CD14-positive monocyte (primary cell): ENCODE data around the gene FAM181A. TPM values are rescaled to one million over a fixed set of nuclear protein-coding genes. Genes with fewer than 3 reads are reported as not detected.
A peak's percentile ranks its signal among the peaks of the same experiment; 100 is the strongest.

ENCODE experiments used
- DNase-seq, 3 donors: peaks; one replicate each; pipeline ENCODE4 v3.0.0-alpha.2; 2011 to 2022
- H2AFZ ChIP-seq: 2 replicates; pipeline ENCODE4 v1.6.0; 2012; ENCODE audit warnings: mild to moderate bottlenecking, low read depth, low read length, inconsistent platforms; ENCODE audit not compliant: insufficient read depth, poor library complexity, severe bottlenecking
- H3K27ac ChIP-seq, 2 donors: 1 replicate in 1 of 2; 2 replicates in 1 of 2; pipeline ENCODE4 v1.5.1; 2012 to 2013; ENCODE audit warnings: low read length in 2 of 2, control low read depth in 1 of 2, inconsistent platforms in 1 of 2, low read depth in 1 of 2, mild to moderate bottlenecking in 1 of 2
- H3K27me3 ChIP-seq, 2 donors: one replicate each; pipeline versions ENCODE4 v1.6.0 to v1.6.1; 2011 to 2013; ENCODE audit warnings: low read length in 2 of 2; ENCODE audit not compliant: control insufficient read depth in 2 of 2, insufficient read depth in 2 of 2
- H3K36me3 ChIP-seq, 2 donors: replicated peaks in 1 of 2; 1 replicate in 1 of 2; 2 replicates in 1 of 2; pipeline versions ENCODE4 v1.5.1 to v1.6.1; 2012 to 2013; ENCODE audit warnings: low read length in 2 of 2, control low read depth in 1 of 2, inconsistent platforms in 1 of 2, mild to moderate bottlenecking in 1 of 2; ENCODE audit not compliant: insufficient read depth in 2 of 2, control insufficient read depth in 1 of 2
- H3K4me1 ChIP-seq, 2 donors: 1 replicate in 1 of 2; 2 replicates in 1 of 2; pipeline versions ENCODE4 v1.5.1 to v1.6.1; 2012 to 2013; ENCODE audit warnings: low read length in 2 of 2, control low read depth in 1 of 2, inconsistent platforms in 1 of 2, mild to moderate bottlenecking in 1 of 2, moderate library complexity in 1 of 2; ENCODE audit not compliant: insufficient read depth in 2 of 2, control insufficient read depth in 1 of 2
- H3K4me2 ChIP-seq: replicated peaks from 2 replicates; pipeline ENCODE3; 2012; ENCODE audit warnings: low read length, moderate library complexity, mild to moderate bottlenecking; ENCODE audit not compliant: poor library complexity, severe bottlenecking; ENCODE audit errors: extremely low read depth
- H3K4me3 ChIP-seq, 3 experiments: fragments of 200-600 bp in 1 of 3; sonication (generic) in 1 of 3; replicated peaks in 1 of 3; 1 replicate in 2 of 3; 2 replicates in 1 of 3; pipeline ENCODE4 v1.5.1; 2011 to 2013; ENCODE audit warnings: low read length in 3 of 3, mild to moderate bottlenecking in 3 of 3, control low read depth in 2 of 3, low read depth in 2 of 3, inconsistent platforms in 1 of 3, moderate library complexity in 1 of 3
- H3K79me2 ChIP-seq: 2 replicates; pipeline ENCODE4 v1.6.0; 2012; ENCODE audit warnings: mild to moderate bottlenecking, control low read depth, inconsistent platforms, low read length, moderate library complexity; ENCODE audit not compliant: insufficient read depth
- H3K9ac ChIP-seq: 2 replicates; pipeline ENCODE4 v1.6.0; 2017; ENCODE audit warnings: low read length, mild to moderate bottlenecking; ENCODE audit not compliant: insufficient read depth, poor library complexity, severe bottlenecking
- H3K9me3 ChIP-seq, 2 donors: replicated peaks in 1 of 2; 1 replicate in 1 of 2; 2 replicates in 1 of 2; pipeline versions ENCODE4 v1.5.1 to v1.6.1; 2012 to 2013; ENCODE audit warnings: low read length in 2 of 2, control low read depth in 1 of 2; ENCODE audit not compliant: control insufficient read depth in 1 of 2, insufficient read depth in 1 of 2
- H4K20me1 ChIP-seq: 2 replicates; pipeline ENCODE4 v1.6.0; 2012; ENCODE audit warnings: mild to moderate bottlenecking, low read length, control low read depth, moderate library complexity; ENCODE audit not compliant: insufficient read depth
- H3K27ac Mint-ChIP-seq, 7 donors: one replicate each; pipeline ENCODE4 v1.8.0; 2020; ENCODE audit warnings: mild to moderate bottlenecking in 7 of 7, mixed read lengths in 7 of 7, moderate library complexity in 6 of 7, inconsistent platforms in 2 of 7
- H3K27me3 Mint-ChIP-seq, 3 donors: one replicate each; pipeline ENCODE4 v1.8.0; 2021 to 2022; ENCODE audit warnings: low read depth in 3 of 3, mild to moderate bottlenecking in 3 of 3, mixed read lengths in 3 of 3, moderate library complexity in 3 of 3, inconsistent platforms in 1 of 3
- H3K36me3 Mint-ChIP-seq, 2 donors: one replicate each; pipeline ENCODE4 v1.8.0; 2020; ENCODE audit warnings: mixed read lengths in 2 of 2, inconsistent platforms in 1 of 2, mild to moderate bottlenecking in 1 of 2
- H3K4me1 Mint-ChIP-seq: one replicate; pipeline ENCODE4 v1.8.0; 2020; ENCODE audit warnings: mild to moderate bottlenecking, mixed read lengths
- H3K4me3 Mint-ChIP-seq, 2 donors: one replicate each; pipeline ENCODE4 v1.8.0; 2020; ENCODE audit warnings: mild to moderate bottlenecking in 2 of 2, mixed read lengths in 2 of 2, moderate library complexity in 1 of 2
- H3K9me3 Mint-ChIP-seq, 7 donors: one replicate each; pipeline ENCODE4 v1.8.0; 2020 to 2022; ENCODE audit warnings: mixed read lengths in 7 of 7, mild to moderate bottlenecking in 6 of 7, moderate library complexity in 6 of 7, inconsistent platforms in 2 of 7
- WGBS: methylation state at CpG from one replicate; pipeline ENCODE4 v1.1.5; 2013; ENCODE audit warnings: missing lambda C conversion rate; ENCODE audit not compliant: insufficient coverage; 5-methylcytosine and 5-hydroxymethylcytosine counted together
- intact Hi-C, 2 donors: fragments of 100-400 bp; cut with micrococcal nuclease; formaldehyde crosslinking; loops; one replicate each; pipeline versions ENCODE4 v1.15.0 to v1.15.1; 2023
- polyA plus RNA-seq, 3 donors: library from polyadenylated mRNA; depleted of rRNA in 1 of 3; unstranded in 2 of 3; stranded (reverse) in 1 of 3; fragments of 300-500 nt in 2 of 3; fragments of >200 nt in 1 of 3; fragmentation: Illumina TruSeq in 2 of 3; gene quantifications; 1 replicate in 2 of 3; 2 replicates in 1 of 3; pipeline ENCODE4 v1.2.3, GENCODE V29; 2012 to 2021
- TF ChIP-seq, protein P1 (sequence below): fragments of 200-600 bp; IDR thresholded peaks from one replicate; pipeline ENCODE4 v1.8.0; 2022; ENCODE audit warnings: antibody characterized with exemption, mild to moderate bottlenecking

Gene FAM181A
- polyA plus RNA-seq, 3 donors: not detected

DNA sequence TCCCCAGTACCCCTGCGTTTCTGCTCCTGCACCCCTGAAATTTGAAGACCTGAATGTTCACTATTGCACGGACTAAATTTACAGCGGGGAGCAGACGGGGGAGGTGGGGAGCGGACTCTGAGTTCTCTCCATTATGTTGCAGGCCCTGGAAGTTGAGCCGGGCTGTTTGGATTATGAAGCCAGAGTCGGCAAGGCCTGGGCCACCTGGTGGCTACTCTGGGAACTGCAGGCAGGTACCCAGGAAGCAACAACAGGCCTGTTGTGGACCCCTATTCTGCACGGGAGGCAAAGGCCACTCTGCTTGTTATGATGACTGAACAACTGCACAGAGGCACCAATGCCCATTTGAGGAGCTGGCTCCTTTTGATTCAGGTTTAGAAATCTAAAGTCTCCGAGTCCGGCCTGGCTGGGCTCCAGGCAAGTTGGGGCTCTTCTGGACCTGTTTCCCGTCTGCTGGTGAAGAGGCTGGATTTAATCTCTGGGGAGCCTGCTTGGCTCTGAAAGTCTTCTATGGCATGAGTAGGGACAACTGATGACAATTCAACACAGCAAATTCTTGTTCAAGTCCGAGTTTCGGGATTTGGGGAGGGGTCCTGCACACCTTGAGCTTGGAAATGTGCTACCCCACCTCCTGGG lies 34.1 kb upstream of the FAM181A start:
- DNase-seq: peak; percentile 21 to 43 (median 38)
- Histone ChIP-seq H3K4me1 (no peaks in the 10 kb centered on the region), H3K27ac (no peak overlapping the region), H3K79me2 (no peaks in the 10 kb centered on the region), H4K20me1 (no peaks in the 10 kb centered on the region), H3K4me2 (no peak overlapping the region), H3K4me3 (no peak overlapping the region), H3K36me3 (no peaks in the 10 kb centered on the region), H3K27me3 (peaks cover 0 to 3% of the 10 kb centered on the region in 2 donors), H3K9ac (no peak overlapping the region), H2AFZ (no peak overlapping the region), H3K9me3 (no peaks in the 10 kb centered on the region)
- Mint-ChIP-seq H3K27me3 (peaks cover 11 to 18% (median 12%) of the 10 kb centered on the region in 3 donors), H3K27ac (no peak overlapping the region), H3K9me3 (peaks cover 0 to 4% (median 0%) of the 10 kb centered on the region in 7 donors), H3K36me3 (no peaks in the 10 kb centered on the region), H3K4me3 (no peak overlapping the region), H3K4me1 (no peaks in the 10 kb centered on the region)
- 28% methylated on average over 10 of the region's 13 CpGs for WGBS
- TF ChIP-seq, protein P1, sequence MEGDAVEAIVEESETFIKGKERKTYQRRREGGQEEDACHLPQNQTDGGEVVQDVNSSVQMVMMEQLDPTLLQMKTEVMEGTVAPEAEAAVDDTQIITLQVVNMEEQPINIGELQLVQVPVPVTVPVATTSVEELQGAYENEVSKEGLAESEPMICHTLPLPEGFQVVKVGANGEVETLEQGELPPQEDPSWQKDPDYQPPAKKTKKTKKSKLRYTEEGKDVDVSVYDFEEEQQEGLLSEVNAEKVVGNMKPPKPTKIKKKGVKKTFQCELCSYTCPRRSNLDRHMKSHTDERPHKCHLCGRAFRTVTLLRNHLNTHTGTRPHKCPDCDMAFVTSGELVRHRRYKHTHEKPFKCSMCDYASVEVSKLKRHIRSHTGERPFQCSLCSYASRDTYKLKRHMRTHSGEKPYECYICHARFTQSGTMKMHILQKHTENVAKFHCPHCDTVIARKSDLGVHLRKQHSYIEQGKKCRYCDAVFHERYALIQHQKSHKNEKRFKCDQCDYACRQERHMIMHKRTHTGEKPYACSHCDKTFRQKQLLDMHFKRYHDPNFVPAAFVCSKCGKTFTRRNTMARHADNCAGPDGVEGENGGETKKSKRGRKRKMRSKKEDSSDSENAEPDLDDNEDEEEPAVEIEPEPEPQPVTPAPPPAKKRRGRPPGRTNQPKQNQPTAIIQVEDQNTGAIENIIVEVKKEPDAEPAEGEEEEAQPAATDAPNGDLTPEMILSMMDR: peak; percentile 100
- intact Hi-C loops: loop anchor here in 1 of 2 donors (5.0 kb wide), 1 partner anchor 941 kb away; no protein-coding TSS in a partner anchor

DNA sequence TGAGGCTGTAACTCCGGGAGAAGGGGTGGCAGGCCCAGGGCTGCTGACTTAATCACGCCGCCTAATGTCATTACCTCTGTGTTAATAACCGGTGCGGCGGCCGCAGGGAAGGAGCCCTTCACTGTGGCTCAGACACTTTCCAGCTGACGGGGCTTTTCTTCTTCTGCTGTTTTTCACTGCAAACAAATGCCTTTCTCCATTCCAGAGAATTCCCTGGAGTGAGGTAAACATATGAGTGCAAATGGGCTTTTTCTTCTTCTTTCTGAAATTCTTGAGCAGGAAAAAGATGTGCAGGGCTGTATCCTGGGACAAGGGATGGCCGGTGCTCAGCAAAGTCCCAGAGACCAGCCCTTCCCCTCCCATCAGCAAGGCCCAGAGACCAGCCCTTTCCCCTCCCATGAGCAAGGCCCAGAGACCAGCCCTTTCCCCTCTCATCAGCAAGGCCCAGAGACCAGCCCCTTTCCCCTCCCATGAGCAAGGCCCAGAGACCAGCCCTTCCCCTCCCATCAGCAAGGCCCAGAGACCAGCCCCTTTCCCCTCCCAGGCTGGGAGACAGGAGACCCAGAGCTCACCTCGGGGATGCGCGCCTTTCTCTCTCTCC lies 33.4 kb upstream of the FAM181A start:
- TF ChIP-seq, protein P1: no peak
- Mint-ChIP-seq H3K36me3 (no peaks in the 10 kb centered on the region), H3K27me3 (peaks cover 8 to 16% (median 11%) of the 10 kb centered on the region in 3 donors), H3K4me3 (no peak overlapping the region), H3K4me1 (no peaks in the 10 kb centered on the region), H3K27ac (no peak overlapping the region), H3K9me3 (peaks cover 0 to 3% (median 0%) of the 10 kb centered on the region in 7 donors)
- Histone ChIP-seq H3K27me3 (peaks cover 0 to 3% of the 10 kb centered on the region in 2 donors), H3K4me2 (no peak overlapping the region), H3K27ac (no peak overlapping the region), H3K4me1 (no peaks in the 10 kb centered on the region), H3K79me2 (no peaks in the 10 kb centered on the region), H3K4me3 (no peak overlapping the region), H3K9me3 (no peaks in the 10 kb centered on the region), H3K36me3 (no peaks in the 10 kb centered on the region), H4K20me1 (no peaks in the 10 kb centered on the region), H3K9ac (no peak overlapping the region), H2AFZ (no peak overlapping the region)
- intact Hi-C loops: loop anchor here in 1 of 2 donors (5.0 kb wide), 1 partner anchor 941 kb away; no protein-coding TSS in a partner anchor
- DNase-seq: no peak
- 92% methylated on average over 3 of the region's 12 CpGs for WGBS
